GM19324 (cell line): ENCODE data around the gene NUDT16L1.

Source experiments
- ATAC-seq: cut with Tn5 transposase; IDR thresholded peaks from one replicate; pipeline ENCODE4 v1.9.1; 2021; ENCODE audit warnings: mild to moderate bottlenecking, moderate library complexity; ENCODE audit not compliant: unreplicated experiment, low FRiP score

The NUDT16L1 gene

GRCh38 chr16:4693956-4694641 is 737 bp downstream of the NUDT16L1 start:
- ATAC-seq = peak; percentile 4

- no peak for ATAC-seq
Observed at GRCh38 chr16:4694642-4695451, 1.5 kb downstream of the NUDT16L1 start.

GRCh38 chr16:4695473-4696171 is 2.3 kb downstream of the NUDT16L1 start:
- no peak for ATAC-seq

DNA sequence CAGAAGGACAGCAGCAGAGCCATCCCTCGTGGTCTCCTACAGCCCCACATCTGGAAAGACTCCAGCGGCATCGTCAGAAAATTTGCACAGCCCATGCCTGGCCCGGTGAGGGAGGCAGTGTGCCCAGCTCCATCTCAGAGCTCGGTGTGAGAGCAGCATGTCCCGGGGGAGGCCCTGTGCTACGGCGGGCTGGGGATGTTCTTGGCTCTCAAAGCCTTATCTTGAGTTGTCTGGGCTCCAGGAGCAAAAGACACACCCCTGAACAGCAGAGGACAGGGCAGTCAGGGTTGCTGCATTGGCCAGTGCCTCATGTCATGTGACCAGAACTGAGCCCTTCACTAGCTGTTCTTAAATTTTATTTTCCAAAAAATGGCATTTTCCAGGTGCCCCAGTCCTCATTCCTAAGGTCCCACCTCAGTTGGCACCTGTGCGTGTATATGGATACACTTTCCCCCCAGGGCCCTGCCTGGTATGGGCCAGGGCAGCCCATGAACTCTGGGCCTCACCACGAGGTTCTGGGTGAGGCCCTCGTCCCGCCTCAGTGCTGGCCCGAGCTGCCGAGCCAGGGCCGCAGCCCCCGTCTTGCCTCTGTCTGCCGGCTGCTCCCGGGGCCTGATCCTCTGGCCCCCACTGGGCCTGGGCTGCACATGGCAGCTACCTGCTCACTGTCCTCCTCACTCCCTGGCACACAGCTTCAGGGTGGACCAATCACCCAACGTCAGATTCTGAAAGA is 3.0 kb downstream of the NUDT16L1 start:
- ATAC-seq = no peak

GRCh38 chr16:4696905-4697847 is 3.8 kb downstream of the NUDT16L1 start:
- no peak for ATAC-seq

GRCh38 chr16:4697848-4698291 is 4.5 kb downstream of the NUDT16L1 start:
- ATAC-seq = no peak

DNA sequence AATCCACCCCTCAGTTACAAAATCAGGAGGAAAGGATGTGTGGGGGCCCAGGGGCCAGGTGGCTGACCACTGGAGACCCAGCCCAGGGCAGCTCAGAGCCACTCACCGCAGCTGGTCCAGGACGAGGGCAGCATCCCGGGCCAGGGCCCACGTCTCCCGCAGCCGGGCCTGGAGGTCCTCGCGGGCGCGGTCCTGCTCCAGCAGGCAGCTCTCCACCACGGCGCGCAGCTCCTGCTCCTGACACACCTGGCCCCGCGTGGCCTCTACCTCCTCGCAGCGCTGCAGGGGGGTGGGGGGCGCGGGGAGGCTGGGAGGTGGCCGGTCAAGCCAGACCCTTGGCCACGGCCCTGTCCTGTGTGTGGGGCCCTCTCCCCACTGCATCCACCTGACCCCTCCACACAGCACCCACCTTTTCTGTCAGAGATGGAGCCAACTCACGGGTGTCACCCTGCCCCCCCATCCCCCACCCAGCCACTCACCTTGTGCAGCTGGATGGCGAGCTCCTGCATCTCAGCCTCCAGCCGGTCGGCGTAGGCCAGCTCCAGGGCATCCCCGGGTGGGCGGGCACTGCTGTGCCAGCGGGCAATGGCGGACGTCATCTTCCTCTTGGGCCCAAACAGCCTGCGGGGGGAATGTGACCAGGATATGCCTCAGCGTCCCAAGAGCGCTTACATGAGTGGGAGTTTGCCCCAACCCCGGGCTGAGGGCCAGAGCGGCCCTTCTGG is 5.1 kb downstream of the NUDT16L1 start:
- ATAC-seq = no peak

DNA sequence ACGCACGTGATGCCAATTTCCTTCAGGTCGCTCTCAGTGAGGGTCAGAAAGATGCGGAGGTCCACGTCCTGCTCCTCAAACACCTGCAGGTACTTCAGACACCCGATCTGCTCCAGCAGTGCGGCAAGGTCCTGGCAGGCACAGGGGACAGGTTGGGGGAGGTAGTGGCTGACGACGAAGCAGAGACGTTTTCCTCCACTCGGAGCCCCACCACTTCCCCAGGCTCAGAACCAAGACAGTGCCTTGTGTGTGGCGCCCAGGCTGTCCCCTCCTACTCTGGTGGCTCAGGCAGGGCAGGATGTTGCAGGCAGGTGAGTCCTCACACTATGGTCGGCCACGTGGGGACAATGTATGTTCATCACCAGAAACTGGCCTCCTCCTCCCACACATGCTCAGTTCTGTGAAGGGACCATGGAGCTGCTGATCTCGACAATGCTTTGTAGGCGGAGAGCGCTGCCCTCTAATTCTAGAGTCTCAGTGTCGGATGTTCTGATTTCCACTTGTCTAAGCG is 5.7 kb downstream of the NUDT16L1 start:
- no peak for ATAC-seq

GRCh38 chr16:4700380-4700996 is 7.1 kb downstream of the NUDT16L1 start:
- no peak for ATAC-seq

DNA sequence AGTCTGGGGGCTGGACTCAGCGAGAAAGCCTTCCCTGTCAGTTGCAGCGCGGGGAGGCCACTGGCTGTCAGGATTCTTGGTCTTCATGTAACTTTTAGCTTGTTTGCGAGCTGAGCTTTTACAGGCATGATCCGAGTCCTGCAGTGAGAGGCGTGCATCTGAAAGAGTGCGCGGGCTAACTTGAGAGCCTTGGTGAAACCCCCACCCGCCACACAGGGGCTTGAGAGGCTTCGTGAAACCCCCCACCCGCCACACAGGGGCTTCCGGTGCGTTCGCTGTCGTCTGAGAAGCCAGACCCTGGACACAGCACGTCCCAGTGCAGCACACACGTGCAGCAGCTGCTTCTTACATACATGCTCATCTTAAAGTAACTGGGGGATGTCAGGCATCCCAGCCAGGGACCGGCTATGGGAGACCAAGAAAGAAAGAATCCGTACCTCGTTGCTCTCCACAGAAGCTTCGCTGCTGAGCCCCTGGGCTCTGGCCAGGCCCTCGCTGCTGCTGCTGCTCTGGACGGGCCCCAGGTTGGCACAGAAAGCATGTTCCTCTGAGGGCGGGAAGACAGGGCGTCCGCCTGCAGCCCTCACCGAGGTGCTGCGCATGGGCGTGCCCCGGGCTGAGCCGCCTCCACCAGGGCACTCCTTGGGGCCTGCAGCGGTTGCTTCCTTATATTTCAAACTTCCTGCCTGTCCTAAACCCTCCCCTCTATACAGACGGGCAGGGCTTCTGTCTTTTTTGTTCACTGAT is 7.8 kb downstream of the NUDT16L1 start:
- no peak for ATAC-seq

- ATAC-seq = no peak
Observed at GRCh38 chr16:4701791-4702465, 8.6 kb downstream of the NUDT16L1 start.

GRCh38 chr16:4702466-4702808 is 9.1 kb downstream of the NUDT16L1 start:
- no peak for ATAC-seq

GRCh38 chr16:4703906-4704305 is 10.5 kb downstream of the NUDT16L1 start:
- no peak for ATAC-seq

GRCh38 chr16:4704491-4704890 is 11.1 kb downstream of the NUDT16L1 start:
- ATAC-seq = no peak

- ATAC-seq = no peak
Observed at GRCh38 chr16:4704913-4705312, 11.6 kb downstream of the NUDT16L1 start.

DNA sequence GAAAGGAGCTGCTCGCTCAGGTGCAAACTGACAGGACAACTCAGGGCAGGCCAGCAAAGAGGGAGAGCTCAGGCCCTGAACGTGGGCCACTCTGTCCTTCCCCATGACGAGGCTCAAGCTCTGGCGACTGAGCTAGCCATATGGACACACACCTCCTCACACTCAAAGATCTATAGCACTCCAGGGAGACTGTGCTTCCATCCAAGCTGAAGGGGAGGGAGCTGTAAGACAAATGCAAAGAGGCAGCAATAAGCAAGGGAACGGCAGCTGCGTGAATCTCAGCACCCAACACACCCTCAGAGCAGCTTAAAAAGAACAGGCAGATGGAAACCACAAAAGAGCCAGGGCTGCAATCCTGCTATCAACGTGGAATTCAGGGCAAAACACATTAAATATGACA is 13.5 kb downstream of the NUDT16L1 start:
- no peak for ATAC-seq

DNA sequence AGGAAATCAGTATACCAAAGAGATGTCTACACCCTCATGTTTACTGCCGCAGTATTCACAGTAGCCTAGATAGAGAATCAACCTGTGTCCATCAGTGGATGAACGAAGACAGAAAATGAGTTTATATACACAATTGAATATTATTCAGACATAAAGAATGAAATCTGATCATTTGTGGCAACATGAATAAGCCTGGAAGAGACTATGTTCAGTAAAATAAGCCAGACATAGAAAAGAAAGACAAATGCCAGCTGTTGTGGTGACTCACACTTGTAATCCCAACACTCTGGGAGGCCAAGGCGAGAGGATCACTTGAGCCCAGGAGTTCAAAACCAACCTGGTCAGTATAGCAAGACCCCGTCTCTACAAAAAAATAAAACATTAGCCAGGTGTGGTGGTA is 16.1 kb downstream of the NUDT16L1 start:
- ATAC-seq = no peak
